ENCODE data around the gene MRPL20.
"Not testable (repeated sequence)": the region's sequence is repeated elsewhere in the genome, so short reads cannot be mapped to it uniquely, and the experiment has no call there.

Gene MRPL20

GRCh38 chr1:1406821-1407635 is at the start of gene MRPL20:
Gene MRPL20 (minus strand): TSS chr1:1407293. CDS start chr1:1407217, 76 bp downstream.
- DNase-seq = peak; percentile 90

- not testable (repeated sequence) for DNase-seq
These were observed 49.7 kb upstream of the MRPL20 start for GRCh38 chr1:1456683-1457255.

- DNase-seq = not testable (repeated sequence)
These were observed 48.8 kb upstream of the MRPL20 start for GRCh38 chr1:1455934-1456333.

GRCh38 chr1:1455366-1455884 is 48.3 kb upstream of the MRPL20 start:
- no peak for DNase-seq

GRCh38 chr1:1454286-1455056 is 47.4 kb upstream of the MRPL20 start:
- not testable (repeated sequence) for DNase-seq

- no peak for DNase-seq
These were observed 45.8 kb upstream of the MRPL20 start for GRCh38 chr1:1452882-1453281.

GRCh38 chr1:1452365-1452739 is 45.3 kb upstream of the MRPL20 start:
- DNase-seq = not testable (repeated sequence)

- no peak for DNase-seq
These were observed 44.7 kb upstream of the MRPL20 start for GRCh38 chr1:1451696-1452364.

GRCh38 chr1:1450616-1451015 is 43.5 kb upstream of the MRPL20 start:
- not testable (repeated sequence) for DNase-seq

GRCh38 chr1:1449099-1449739 is 42.1 kb upstream of the MRPL20 start, which contains the start of gene ATAD3C:
Gene ATAD3C (plus strand): TSS chr1:1449689. CDS start chr1:1450684, 995 bp downstream.
- no peak for DNase-seq

GRCh38 chr1:1446631-1447030 is 39.5 kb upstream of the MRPL20 start:
- DNase-seq = not testable (repeated sequence)

- no peak for DNase-seq
These were observed 35.1 kb upstream of the MRPL20 start for GRCh38 chr1:1442069-1442770.

- DNase-seq = no peak
These were observed 34.2 kb upstream of the MRPL20 start for GRCh38 chr1:1441002-1441888.

GRCh38 chr1:1440262-1441001 is 33.3 kb upstream of the MRPL20 start:
- no peak for DNase-seq

- DNase-seq = no peak
These were observed 32.6 kb upstream of the MRPL20 start for GRCh38 chr1:1439546-1440261.

GRCh38 chr1:1438531-1439381 is 31.7 kb upstream of the MRPL20 start:
- DNase-seq = no peak

- DNase-seq = no peak
These were observed 30.8 kb upstream of the MRPL20 start for GRCh38 chr1:1437904-1438376.
